HCT116 (cell line): ENCODE data around the gene SLC6A11.

Experiments
- CTCF ChIP-seq, 3 experiments: fragments of 200-600 bp in 1 of 3; sonication (generic) in 1 of 3; IDR thresholded peaks in 2 of 3; conservative IDR thresholded peaks in 1 of 3; 2 replicates each; pipeline ENCODE4 v1.5.1; 2012 to 2017; ENCODE audit warnings: low read depth in 2 of 3, low read length in 2 of 3, antibody characterized with exemption in 1 of 3, borderline replicate concordance in 1 of 3, control low read depth in 1 of 3, mild to moderate bottlenecking in 1 of 3, mixed read lengths in 1 of 3, mixed run types in 1 of 3, moderate library complexity in 1 of 3; ENCODE audit not compliant: insufficient read depth in 1 of 3
- JUND ChIP-seq: IDR thresholded peaks from 2 replicates; pipeline ENCODE4 v1.6.1; 2012
- MAX ChIP-seq: IDR thresholded peaks from 2 replicates; pipeline ENCODE4 v1.6.1; 2012
- POLR2A ChIP-seq: IDR thresholded peaks from 2 replicates; pipeline ENCODE4 v1.7.0; 2011; ENCODE audit warnings: borderline replicate concordance; ENCODE audit not compliant: insufficient read depth, insufficient read length; ENCODE audit errors: extremely low read depth
- POLR2AphosphoS5 ChIP-seq: IDR thresholded peaks from 2 replicates; pipeline ENCODE4 v1.6.1; 2011; ENCODE audit warnings: mild to moderate bottlenecking, low read depth, low read length, moderate library complexity
- REST ChIP-seq: IDR thresholded peaks from 2 replicates; pipeline ENCODE4 v1.6.1; 2012; ENCODE audit warnings: low read depth
- SRF ChIP-seq: IDR thresholded peaks from 2 replicates; pipeline ENCODE4 v1.6.1; 2012; ENCODE audit warnings: low read depth

GRCh38 chr3:10954740-10955139 lies 138.7 kb downstream of the SLC6A11 start:
- TF ChIP-seq SRF: no peak
- TF ChIP-seq POLR2AphosphoS5: no peak
- no peak for TF ChIP-seq REST
- no peak for TF ChIP-seq JUND
- no peak for TF ChIP-seq CTCF (IDR thresholded peaks at IDR 0.05 in 2 of 3, conservative IDR thresholded peaks at IDR 0.05 in 1 of 3; ENCODE audit: borderline replicate concordance in 1 of 3, insufficient read depth in 1 of 3, low read depth in 2 of 3, low read length in 2 of 3)
- TF ChIP-seq MAX: no peak
- TF ChIP-seq POLR2A: no peak
